ACC112 (cell line): ENCODE results near the gene CDV3.

Experiments used
- H2AFZ ChIP-seq: fragments of 200-600 bp; sonication (generic); one replicate; pipeline ENCODE4 v1.6.0; 2017; ENCODE audit warnings: antibody characterized with exemption, low read length; ENCODE audit not compliant: unreplicated experiment
- H3K27ac ChIP-seq: fragments of 200-600 bp; sonication (generic); 2 replicates; pipeline ENCODE4 v1.5.1; 2014; ENCODE audit warnings: low read depth, mild to moderate bottlenecking, antibody characterized with exemption, low read length, moderate library complexity
- H3K27me3 ChIP-seq: fragments of 200-600 bp; sonication (generic); 2 replicates; pipeline ENCODE4 v1.6.1; 2014; ENCODE audit warnings: mild to moderate bottlenecking, antibody characterized with exemption, low read length, moderate library complexity, mixed read lengths; ENCODE audit not compliant: insufficient read depth
- H3K36me3 ChIP-seq: fragments of 200-600 bp; sonication (generic); 2 replicates; pipeline ENCODE4 v1.6.1; 2016; ENCODE audit warnings: mild to moderate bottlenecking, antibody characterized with exemption, low read length, moderate library complexity, mixed read lengths; ENCODE audit not compliant: insufficient read depth
- H3K4me1 ChIP-seq: fragments of 200-600 bp; sonication (generic); one replicate; pipeline ENCODE4 v1.6.1; 2016; ENCODE audit warnings: low read length, mixed read lengths; ENCODE audit not compliant: insufficient read depth, unreplicated experiment, control insufficient read depth
- H3K4me3 ChIP-seq: fragments of 200-600 bp; sonication (generic); 2 replicates; pipeline ENCODE4 v1.5.1; 2014; ENCODE audit warnings: mild to moderate bottlenecking, low read depth, low read length
- H3K79me2 ChIP-seq: fragments of 200-600 bp; sonication (generic); one replicate; pipeline ENCODE4 v1.6.0; 2016; ENCODE audit warnings: low read length; ENCODE audit not compliant: control insufficient read depth, unreplicated experiment, insufficient read depth

CDV3 gene

DNA sequence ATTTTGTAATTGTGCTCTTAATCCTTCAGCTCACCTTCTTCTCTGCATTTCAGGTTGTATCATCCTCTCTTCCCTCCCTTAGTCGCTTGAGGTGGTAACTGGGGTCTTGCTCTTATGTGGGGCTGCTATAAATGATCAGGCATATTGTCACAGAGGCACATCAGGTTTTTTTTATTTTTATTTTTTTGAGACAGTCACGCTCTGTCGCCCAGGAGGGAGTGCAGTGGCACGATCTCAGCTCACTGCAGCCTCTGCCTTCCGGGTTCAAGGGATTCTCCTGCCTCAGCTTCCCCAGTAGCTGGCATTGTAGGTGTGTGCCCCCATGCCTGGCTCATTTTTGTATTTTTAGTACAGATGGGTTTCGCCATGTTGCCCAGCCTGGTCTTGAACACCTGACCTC, 9.9 kb downstream of the CDV3 start:
- H3K4me1 ChIP-seq = peaks cover 28% of the 10 kb centered on the region
- H2AFZ ChIP-seq = no peak overlapping the region
- no peaks in the 10 kb centered on the region for H3K27me3 ChIP-seq
- H3K79me2 ChIP-seq = peaks cover 64% of the 10 kb centered on the region
- no peak overlapping the region for H3K27ac ChIP-seq
- H3K4me3 ChIP-seq = no peak overlapping the region
- peaks cover 54% of the 10 kb centered on the region for H3K36me3 ChIP-seq

- peaks cover 23% of the 10 kb centered on the region for H3K79me2 ChIP-seq
- peaks cover 46% of the 10 kb centered on the region for H3K4me1 ChIP-seq
- no peaks in the 10 kb centered on the region for H3K27me3 ChIP-seq
- no peak overlapping the region for H2AFZ ChIP-seq
- H3K36me3 ChIP-seq = peaks cover 36% of the 10 kb centered on the region
- H3K4me3 ChIP-seq = no peak overlapping the region
- H3K27ac ChIP-seq = no peak overlapping the region
These were observed 14.5 kb downstream of the CDV3 start for GRCh38 chr3:133588035-133588434.

DNA sequence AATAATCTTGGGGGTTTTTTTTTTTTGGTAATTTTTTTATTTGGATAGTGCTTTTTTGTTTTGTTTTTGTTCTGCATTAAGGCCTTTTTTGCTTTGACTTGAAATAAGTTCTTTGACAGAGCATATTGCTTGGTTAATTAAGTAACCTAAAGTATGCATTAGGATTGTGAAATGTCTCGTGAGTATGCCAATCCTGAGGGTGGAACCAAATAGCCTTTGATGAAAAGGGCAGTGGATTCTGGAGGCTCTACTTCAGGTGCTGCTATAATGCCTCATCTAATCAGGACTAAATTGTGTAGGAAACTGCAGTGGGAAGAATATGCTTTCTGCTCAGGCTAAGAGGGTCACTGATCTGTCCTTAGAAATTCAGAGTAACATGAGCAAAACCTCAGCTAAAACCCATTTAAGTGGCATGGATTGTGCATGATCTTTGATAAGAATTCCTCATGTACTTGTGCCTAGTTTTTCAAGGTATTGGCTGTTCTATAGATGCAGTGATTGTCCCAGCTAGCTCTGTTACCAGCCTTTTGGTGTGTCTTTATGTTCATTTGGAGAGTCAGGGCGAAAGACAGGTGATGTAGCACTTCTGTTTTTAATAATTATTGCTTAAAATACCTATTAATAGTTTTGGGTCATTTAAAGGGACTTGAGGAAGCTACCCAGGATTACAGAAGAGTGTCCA, 15.4 kb downstream of the CDV3 start:
- Histone ChIP-seq H3K4me3 (no peak overlapping the region), H3K36me3 (peaks cover 27% of the 10 kb centered on the region), H3K27me3 (no peaks in the 10 kb centered on the region), H2AFZ (no peak overlapping the region), H3K79me2 (peaks cover 15% of the 10 kb centered on the region), H3K27ac (no peak overlapping the region), H3K4me1 (peaks cover 50% of the 10 kb centered on the region)

- Histone ChIP-seq H3K4me1 (peaks cover 50% of the 10 kb centered on the region), H2AFZ (no peak overlapping the region), H3K79me2 (peaks cover 14% of the 10 kb centered on the region), H3K36me3 (peaks cover 24% of the 10 kb centered on the region), H3K4me3 (no peak overlapping the region), H3K27me3 (no peaks in the 10 kb centered on the region), H3K27ac (no peak overlapping the region)
These were observed 16.0 kb downstream of the CDV3 start for GRCh38 chr3:133589503-133589902.

DNA sequence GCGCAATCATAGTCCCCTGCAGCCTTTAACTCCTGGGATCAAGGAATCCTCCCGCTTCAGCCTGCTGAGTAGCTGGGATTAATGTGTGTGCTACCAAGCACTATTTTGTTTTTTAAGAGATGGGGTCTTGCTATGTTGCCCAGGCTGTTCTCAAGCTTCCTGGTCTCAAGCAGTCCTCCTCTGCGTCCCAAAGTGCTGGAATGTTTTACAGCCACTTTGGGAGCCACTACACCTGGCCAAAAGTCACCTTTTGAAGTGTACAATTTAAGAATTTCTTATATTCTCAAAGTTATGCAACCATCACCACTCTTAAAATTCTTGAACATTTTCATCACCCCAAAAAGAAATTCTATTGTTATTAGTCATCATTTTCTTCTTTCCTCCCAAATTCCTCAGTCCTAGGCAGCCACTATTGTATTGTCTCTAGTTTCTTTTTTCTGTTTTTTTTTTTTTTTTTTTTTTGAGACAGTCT, 17.8 kb downstream of the CDV3 start:
- peak overlapping the region; percentile 49 for H3K27ac ChIP-seq
- H3K4me3 ChIP-seq = no peak overlapping the region
- H3K4me1 ChIP-seq = peaks cover 60% of the 10 kb centered on the region
- no peaks in the 10 kb centered on the region for H3K27me3 ChIP-seq
- peaks cover 8% of the 10 kb centered on the region for H3K79me2 ChIP-seq
- no peak overlapping the region for H2AFZ ChIP-seq
- H3K36me3 ChIP-seq = peaks cover 20% of the 10 kb centered on the region

DNA sequence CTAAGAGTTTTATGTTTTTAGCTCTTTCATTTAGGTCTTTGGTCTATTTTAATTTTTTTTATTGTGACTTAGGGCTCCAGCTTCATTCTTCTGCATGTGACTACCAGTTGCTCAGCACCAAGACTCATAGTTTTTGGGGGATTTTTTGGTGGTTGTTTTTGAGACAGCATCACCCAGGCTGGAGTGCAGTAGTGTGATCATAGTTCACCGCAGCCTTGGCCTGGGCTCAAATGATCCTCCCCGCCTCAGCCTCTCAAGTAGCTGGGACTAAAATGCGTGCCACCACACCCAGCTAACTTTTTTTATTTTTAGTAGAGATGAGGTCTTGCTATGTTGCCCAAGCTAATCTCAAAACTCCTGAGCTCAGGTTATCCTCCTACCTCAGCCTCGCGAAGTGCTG, 19.4 kb downstream of the CDV3 start:
- Histone ChIP-seq H3K4me1 (peaks cover 49% of the 10 kb centered on the region), H2AFZ (no peak overlapping the region), H3K27ac (peak overlapping the region; percentile 17; the same call in 1 of the 2 replicates), H3K79me2 (no peaks in the 10 kb centered on the region), H3K36me3 (peaks cover 7% of the 10 kb centered on the region), H3K27me3 (no peaks in the 10 kb centered on the region), H3K4me3 (no peak overlapping the region)

GRCh38 chr3:133593243-133593642, 19.8 kb downstream of the CDV3 start:
- no peak overlapping the region for H3K4me3 ChIP-seq
- no peaks in the 10 kb centered on the region for H3K79me2 ChIP-seq
- H3K27ac ChIP-seq = no peak overlapping the region
- peaks cover 3% of the 10 kb centered on the region for H3K36me3 ChIP-seq
- H3K27me3 ChIP-seq = no peaks in the 10 kb centered on the region
- peaks cover 45% of the 10 kb centered on the region for H3K4me1 ChIP-seq
- no peak overlapping the region for H2AFZ ChIP-seq

- no peaks in the 10 kb centered on the region for H3K79me2 ChIP-seq
- peaks cover 38% of the 10 kb centered on the region for H3K4me1 ChIP-seq
- H3K27ac ChIP-seq = 0 out of 2 replicates have a peak overlapping the region, but pooled peaks have one; percentile 6
These were observed 21.9 kb downstream of the CDV3 start for GRCh38 chr3:133595341-133595740.

DNA sequence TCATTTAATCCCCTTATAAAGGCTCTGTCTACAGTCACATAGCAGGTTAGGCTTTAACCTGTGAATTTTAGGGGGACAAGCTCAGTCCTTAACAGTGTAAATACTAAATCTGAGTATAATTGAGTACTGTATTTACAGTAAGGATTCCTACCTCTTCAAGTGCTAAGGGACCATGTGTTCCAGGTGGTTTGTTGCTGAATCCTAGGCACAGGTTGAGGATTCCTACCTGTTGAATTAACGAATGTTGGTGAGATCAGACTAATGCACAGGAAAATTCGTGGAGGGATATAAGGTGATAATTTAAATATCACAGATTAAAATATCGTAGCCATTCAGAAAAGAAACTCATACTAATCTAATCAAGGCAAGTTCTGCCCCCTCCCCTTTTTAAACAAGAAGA, 24.9 kb downstream of the CDV3 start:
- Histone ChIP-seq H3K79me2 (no peaks in the 10 kb centered on the region), H3K4me3 (no peak overlapping the region), H3K36me3 (peaks cover 10% of the 10 kb centered on the region), H3K27me3 (no peaks in the 10 kb centered on the region), H3K27ac (no peak overlapping the region), H2AFZ (no peak overlapping the region), H3K4me1 (peaks cover 13% of the 10 kb centered on the region)

More at GRCh38 chr3:133595341-133595740, 21.9 kb downstream of the CDV3 start:
- no peak overlapping the region for H2AFZ ChIP-seq
- H3K36me3 ChIP-seq = no peaks in the 10 kb centered on the region
- H3K4me3 ChIP-seq = no peak overlapping the region
- no peaks in the 10 kb centered on the region for H3K27me3 ChIP-seq

DNA sequence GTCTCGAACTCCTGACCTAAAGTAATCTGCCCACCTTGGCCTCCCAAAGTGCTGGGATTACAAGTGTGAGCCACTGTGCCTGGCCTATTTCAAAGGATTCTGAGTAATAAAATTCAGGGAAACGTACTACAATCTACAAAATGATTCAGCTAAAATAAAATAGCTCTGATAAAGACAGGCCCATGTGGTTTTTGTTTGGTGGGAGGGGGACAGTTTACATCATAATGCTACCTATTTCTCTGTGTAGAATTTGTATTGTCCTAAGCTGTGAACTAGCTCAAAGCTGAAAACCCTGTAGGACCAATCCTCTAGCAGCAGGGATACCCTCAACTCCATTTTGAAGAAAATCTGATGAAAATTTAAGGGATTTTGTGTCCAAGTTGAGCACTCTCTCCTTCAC, 25.8 kb downstream of the CDV3 start:
- Histone ChIP-seq H3K79me2 (no peaks in the 10 kb centered on the region), H3K27me3 (no peaks in the 10 kb centered on the region), H3K4me3 (no peak overlapping the region), H3K27ac (no peak overlapping the region), H2AFZ (no peak overlapping the region), H3K4me1 (peaks cover 13% of the 10 kb centered on the region), H3K36me3 (peaks cover 12% of the 10 kb centered on the region)

DNA sequence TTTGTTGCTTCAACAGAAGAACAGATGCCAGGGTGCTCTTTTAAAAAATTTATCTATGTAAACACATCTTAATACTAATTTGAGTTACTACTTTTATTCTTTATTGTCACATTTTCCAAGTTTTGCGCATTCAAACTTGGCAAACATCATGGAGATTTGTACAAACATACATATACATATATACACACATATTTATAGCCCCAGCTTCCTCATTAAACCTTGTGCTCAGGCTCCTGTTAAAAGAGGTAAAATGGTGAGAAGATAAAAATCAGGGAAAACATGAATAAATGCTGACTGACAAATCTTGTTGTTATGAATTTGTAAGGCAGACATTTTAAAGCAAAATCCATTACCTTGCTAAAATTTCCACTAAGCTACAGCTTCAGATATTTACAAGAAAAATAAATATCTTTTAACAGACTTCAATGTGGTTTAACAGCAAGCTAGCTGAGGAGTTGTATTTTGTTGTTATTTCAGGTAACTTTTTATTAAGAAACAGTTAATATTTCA, 27.1 kb downstream of the CDV3 start:
- H3K4me3 ChIP-seq = no peak overlapping the region
- peaks cover 14% of the 10 kb centered on the region for H3K36me3 ChIP-seq
- H3K27ac ChIP-seq = no peak overlapping the region
- no peak overlapping the region for H2AFZ ChIP-seq
- no peaks in the 10 kb centered on the region for H3K27me3 ChIP-seq
- peaks cover 4% of the 10 kb centered on the region for H3K4me1 ChIP-seq
- H3K79me2 ChIP-seq = no peaks in the 10 kb centered on the region
